GM23338 (cell line): ENCODE results near the gene DRC7. TPM values are rescaled to one million over a fixed set of nuclear protein-coding genes. Genes with fewer than 3 reads are reported as not detected.

Experiments
- ATAC-seq: fragments of 200-7000 bp; cut with Tn5 transposase; 3 replicates; pipeline ENCODE4 v1.9.1; 2020
- DNase-seq: peaks from one replicate; pipeline ENCODE4 v3.0.0-alpha.2; 2015; ENCODE audit warnings: low spot score
- H2AFZ ChIP-seq: fragments of 200-600 bp; sonication (generic); 2 replicates; pipeline ENCODE4 v1.8.0; 2016; ENCODE audit warnings: antibody characterized with exemption, mild to moderate bottlenecking, moderate library complexity
- H3F3A ChIP-seq: fragments of 200-600 bp; sonication (generic); replicated peaks from 2 replicates; pipeline ENCODE4 v1.8.0; 2017; ENCODE audit warnings: antibody characterized with exemption, mixed run types, low read depth
- H3K27ac ChIP-seq: fragments of 200-600 bp; sonication (generic); 2 replicates; pipeline ENCODE4 v1.6.1; 2016; ENCODE audit warnings: low read depth
- H3K27me3 ChIP-seq: fragments of 200-600 bp; sonication (generic); 2 replicates; pipeline ENCODE4 v1.8.0; 2016; ENCODE audit warnings: mild to moderate bottlenecking, mixed run types, moderate library complexity; ENCODE audit not compliant: insufficient read depth
- H3K36me3 ChIP-seq: fragments of 200-600 bp; sonication (generic); 2 replicates; pipeline ENCODE4 v1.8.0; 2016; ENCODE audit warnings: mild to moderate bottlenecking; ENCODE audit not compliant: insufficient read depth
- H3K4me1 ChIP-seq: fragments of 200-600 bp; sonication (generic); 2 replicates; pipeline ENCODE4 v1.8.0; 2016; ENCODE audit warnings: mild to moderate bottlenecking, moderate library complexity; ENCODE audit not compliant: insufficient read depth
- H3K4me2 ChIP-seq: fragments of 200-600 bp; sonication (generic); 2 replicates; pipeline ENCODE4 v1.7.1; 2017; ENCODE audit warnings: mixed run types
- H3K4me3 ChIP-seq: fragments of 200-600 bp; sonication (generic); 2 replicates; pipeline ENCODE4 v1.6.1; 2016; ENCODE audit warnings: mixed run types
- H3K79me2 ChIP-seq: fragments of 200-600 bp; sonication (generic); replicated peaks from 2 replicates; pipeline ENCODE4 v1.8.0; 2017; ENCODE audit warnings: mild to moderate bottlenecking; ENCODE audit not compliant: insufficient read depth
- H3K9me2 ChIP-seq: fragments of 200-600 bp; sonication (generic); 2 replicates; pipeline ENCODE4 v1.8.0; 2017; ENCODE audit not compliant: insufficient read depth
- H4K20me1 ChIP-seq: fragments of 200-600 bp; sonication (generic); replicated peaks from 2 replicates; pipeline ENCODE4 v1.8.0; 2017; ENCODE audit warnings: mild to moderate bottlenecking; ENCODE audit not compliant: insufficient read depth
- H3K27ac Mint-ChIP-seq: 2 replicates; pipeline ENCODE4 v1.8.0; 2020; ENCODE audit warnings: inconsistent platforms, mild to moderate bottlenecking, moderate library complexity, mixed read lengths
- H3K27me3 Mint-ChIP-seq: 3 replicates; pipeline ENCODE4 v1.8.0; 2022; ENCODE audit warnings: low read depth, mild to moderate bottlenecking, moderate library complexity, mixed read lengths, inconsistent platforms; ENCODE audit not compliant: insufficient read depth, poor library complexity
- H3K36me3 Mint-ChIP-seq: 3 replicates; pipeline ENCODE4 v1.8.0; 2021; ENCODE audit warnings: low read depth, mild to moderate bottlenecking, inconsistent platforms, moderate library complexity, mixed read lengths
- H3K4me1 Mint-ChIP-seq: 3 replicates; pipeline ENCODE4 v1.8.0; 2020; ENCODE audit warnings: mild to moderate bottlenecking, inconsistent platforms, mixed read lengths
- H3K4me3 Mint-ChIP-seq: 3 replicates; pipeline ENCODE4 v1.8.0; 2021; ENCODE audit warnings: moderate library complexity, mild to moderate bottlenecking, inconsistent platforms, mixed read lengths
- H3K9me3 Mint-ChIP-seq: 3 replicates; pipeline ENCODE4 v1.8.0; 2020; ENCODE audit warnings: moderate library complexity, mild to moderate bottlenecking, inconsistent platforms, mixed read lengths
- CREB1 ChIP-seq: fragments of 250-450 bp; sonication (Bioruptor Pico); IDR thresholded peaks from 2 replicates; pipeline ENCODE4 v1.5.0; 2020; ENCODE audit warnings: low read depth, mild to moderate bottlenecking, moderate library complexity
- EZH2 ChIP-seq: fragments of 200-600 bp; sonication (generic); IDR thresholded peaks from one replicate; pipeline ENCODE4 v1.8.0; 2017; ENCODE audit warnings: antibody characterized with exemption, mild to moderate bottlenecking, low read depth; ENCODE audit not compliant: unreplicated experiment
- POLR2AphosphoS5 ChIP-seq: IDR thresholded peaks from 2 replicates; pipeline ENCODE4 v1.6.1; 2016; ENCODE audit warnings: antibody characterized with exemption, low read depth
- ZNF331 ChIP-seq: fragments of 250-450 bp; sonication (Bioruptor Pico); IDR thresholded peaks from 2 replicates; pipeline ENCODE4 v1.5.0; 2020; ENCODE audit warnings: low read depth, mild to moderate bottlenecking, moderate library complexity
- polyA plus RNA-seq: library from polyadenylated mRNA; unstranded; fragments of >200 nt; fragmentation: Nextera tagmentation; extraction: Ambion mirVana; gene quantifications from 2 replicates; pipeline ENCODE4 v1.2.1, GENCODE V29; 2016
- total RNA-seq: library from RNA; depleted of rRNA; stranded (reverse); fragments of >200 nt; shearing (Covaris generic); gene quantifications from 2 replicates; pipeline ENCODE4 v1.2.3, GENCODE V29; 2014
- TF ChIP-seq, protein P1 (sequence below), 2 experiments: fragments of 200-600 bp in 1 of 2; sonication (generic) in 1 of 2; conservative IDR thresholded peaks; 2 replicates each; pipeline versions ENCODE4 v1.5.1 to v1.6.1; 2016 to 2017; ENCODE audit warnings: antibody characterized with exemption in 2 of 2, low read depth in 2 of 2, mild to moderate bottlenecking in 2 of 2, moderate library complexity in 1 of 2
- TF ChIP-seq, protein P2 (sequence below): fragments of 250-450 bp; sonication (Bioruptor Pico); IDR thresholded peaks from 2 replicates; pipeline ENCODE4 v1.5.0; 2020; ENCODE audit warnings: mild to moderate bottlenecking, moderate library complexity
- TF ChIP-seq, protein P3 (sequence below): IDR thresholded peaks from one replicate; pipeline ENCODE4 v1.6.1; 2018; ENCODE audit warnings: antibody characterized with exemption; ENCODE audit not compliant: unreplicated experiment

Gene DRC7
- total and polyA plus RNA-seq, 2 experiments from 2014 or later, result not detected

DNA sequence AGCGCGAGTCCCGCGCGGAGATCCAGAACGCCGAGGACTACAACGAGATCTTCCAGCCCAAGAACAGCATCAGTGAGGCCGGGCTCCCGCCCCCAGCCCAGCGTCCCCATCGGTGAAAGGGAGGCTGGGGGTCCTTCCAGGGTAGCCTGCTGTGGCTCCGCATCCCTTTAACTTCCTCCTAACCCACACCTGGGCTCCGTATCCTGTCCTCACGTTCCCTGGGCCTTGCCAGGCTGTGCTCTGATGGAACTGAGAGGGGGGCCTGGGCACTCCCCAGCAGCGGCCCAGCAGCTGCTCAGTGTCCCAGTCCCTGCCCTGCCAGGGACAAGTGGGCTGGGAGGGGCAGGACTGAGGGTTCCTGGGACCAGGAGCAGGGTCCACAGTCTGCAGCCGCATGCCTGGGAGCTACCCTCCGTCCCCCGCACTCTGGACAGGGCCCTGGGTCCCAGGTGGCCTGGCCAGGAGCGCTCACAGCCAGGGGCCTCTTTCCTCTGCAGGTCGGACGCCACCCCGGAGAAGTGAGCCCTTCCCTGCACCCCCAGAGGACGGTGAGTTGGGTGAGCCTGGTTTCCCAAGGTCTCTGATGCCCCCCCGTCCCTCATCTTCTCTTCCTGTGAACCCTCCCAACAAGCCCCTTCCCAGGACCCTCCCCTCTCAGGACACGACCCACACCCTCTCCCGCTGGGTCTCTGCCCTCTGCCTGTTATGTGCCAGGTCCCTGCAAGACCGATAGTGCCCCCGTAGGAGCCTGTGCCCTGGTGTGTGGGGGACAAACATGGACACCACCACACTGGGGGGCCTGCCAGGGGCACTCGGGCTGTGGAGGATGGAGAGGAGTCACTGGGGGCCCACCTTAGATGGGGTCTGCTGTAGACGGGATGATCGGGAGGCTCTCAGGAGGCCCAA lies 59.1 kb downstream of the DRC7 start:
- no peak overlapping the region for H3K27ac Mint-ChIP-seq
- peaks cover 6% of the 10 kb centered on the region for H3K27me3 Mint-ChIP-seq
- no peak overlapping the region for H2AFZ ChIP-seq
- H3K4me3 Mint-ChIP-seq, result no peak overlapping the region
- DNase-seq (no peak), ATAC-seq (no peak)
- no peak overlapping the region for H3K4me3 ChIP-seq
- TF ChIP-seq POLR2AphosphoS5 (no peak), ZNF331 (no peak), CREB1 (CRISPR knock-in tag) (no peak), EZH2 (no peak)
- TF ChIP-seq, protein P1, sequence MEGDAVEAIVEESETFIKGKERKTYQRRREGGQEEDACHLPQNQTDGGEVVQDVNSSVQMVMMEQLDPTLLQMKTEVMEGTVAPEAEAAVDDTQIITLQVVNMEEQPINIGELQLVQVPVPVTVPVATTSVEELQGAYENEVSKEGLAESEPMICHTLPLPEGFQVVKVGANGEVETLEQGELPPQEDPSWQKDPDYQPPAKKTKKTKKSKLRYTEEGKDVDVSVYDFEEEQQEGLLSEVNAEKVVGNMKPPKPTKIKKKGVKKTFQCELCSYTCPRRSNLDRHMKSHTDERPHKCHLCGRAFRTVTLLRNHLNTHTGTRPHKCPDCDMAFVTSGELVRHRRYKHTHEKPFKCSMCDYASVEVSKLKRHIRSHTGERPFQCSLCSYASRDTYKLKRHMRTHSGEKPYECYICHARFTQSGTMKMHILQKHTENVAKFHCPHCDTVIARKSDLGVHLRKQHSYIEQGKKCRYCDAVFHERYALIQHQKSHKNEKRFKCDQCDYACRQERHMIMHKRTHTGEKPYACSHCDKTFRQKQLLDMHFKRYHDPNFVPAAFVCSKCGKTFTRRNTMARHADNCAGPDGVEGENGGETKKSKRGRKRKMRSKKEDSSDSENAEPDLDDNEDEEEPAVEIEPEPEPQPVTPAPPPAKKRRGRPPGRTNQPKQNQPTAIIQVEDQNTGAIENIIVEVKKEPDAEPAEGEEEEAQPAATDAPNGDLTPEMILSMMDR (conservative IDR thresholded peaks at IDR 0.05; ENCODE audit: low read depth in 2 of 2), result no peak
- TF ChIP-seq, protein P2, sequence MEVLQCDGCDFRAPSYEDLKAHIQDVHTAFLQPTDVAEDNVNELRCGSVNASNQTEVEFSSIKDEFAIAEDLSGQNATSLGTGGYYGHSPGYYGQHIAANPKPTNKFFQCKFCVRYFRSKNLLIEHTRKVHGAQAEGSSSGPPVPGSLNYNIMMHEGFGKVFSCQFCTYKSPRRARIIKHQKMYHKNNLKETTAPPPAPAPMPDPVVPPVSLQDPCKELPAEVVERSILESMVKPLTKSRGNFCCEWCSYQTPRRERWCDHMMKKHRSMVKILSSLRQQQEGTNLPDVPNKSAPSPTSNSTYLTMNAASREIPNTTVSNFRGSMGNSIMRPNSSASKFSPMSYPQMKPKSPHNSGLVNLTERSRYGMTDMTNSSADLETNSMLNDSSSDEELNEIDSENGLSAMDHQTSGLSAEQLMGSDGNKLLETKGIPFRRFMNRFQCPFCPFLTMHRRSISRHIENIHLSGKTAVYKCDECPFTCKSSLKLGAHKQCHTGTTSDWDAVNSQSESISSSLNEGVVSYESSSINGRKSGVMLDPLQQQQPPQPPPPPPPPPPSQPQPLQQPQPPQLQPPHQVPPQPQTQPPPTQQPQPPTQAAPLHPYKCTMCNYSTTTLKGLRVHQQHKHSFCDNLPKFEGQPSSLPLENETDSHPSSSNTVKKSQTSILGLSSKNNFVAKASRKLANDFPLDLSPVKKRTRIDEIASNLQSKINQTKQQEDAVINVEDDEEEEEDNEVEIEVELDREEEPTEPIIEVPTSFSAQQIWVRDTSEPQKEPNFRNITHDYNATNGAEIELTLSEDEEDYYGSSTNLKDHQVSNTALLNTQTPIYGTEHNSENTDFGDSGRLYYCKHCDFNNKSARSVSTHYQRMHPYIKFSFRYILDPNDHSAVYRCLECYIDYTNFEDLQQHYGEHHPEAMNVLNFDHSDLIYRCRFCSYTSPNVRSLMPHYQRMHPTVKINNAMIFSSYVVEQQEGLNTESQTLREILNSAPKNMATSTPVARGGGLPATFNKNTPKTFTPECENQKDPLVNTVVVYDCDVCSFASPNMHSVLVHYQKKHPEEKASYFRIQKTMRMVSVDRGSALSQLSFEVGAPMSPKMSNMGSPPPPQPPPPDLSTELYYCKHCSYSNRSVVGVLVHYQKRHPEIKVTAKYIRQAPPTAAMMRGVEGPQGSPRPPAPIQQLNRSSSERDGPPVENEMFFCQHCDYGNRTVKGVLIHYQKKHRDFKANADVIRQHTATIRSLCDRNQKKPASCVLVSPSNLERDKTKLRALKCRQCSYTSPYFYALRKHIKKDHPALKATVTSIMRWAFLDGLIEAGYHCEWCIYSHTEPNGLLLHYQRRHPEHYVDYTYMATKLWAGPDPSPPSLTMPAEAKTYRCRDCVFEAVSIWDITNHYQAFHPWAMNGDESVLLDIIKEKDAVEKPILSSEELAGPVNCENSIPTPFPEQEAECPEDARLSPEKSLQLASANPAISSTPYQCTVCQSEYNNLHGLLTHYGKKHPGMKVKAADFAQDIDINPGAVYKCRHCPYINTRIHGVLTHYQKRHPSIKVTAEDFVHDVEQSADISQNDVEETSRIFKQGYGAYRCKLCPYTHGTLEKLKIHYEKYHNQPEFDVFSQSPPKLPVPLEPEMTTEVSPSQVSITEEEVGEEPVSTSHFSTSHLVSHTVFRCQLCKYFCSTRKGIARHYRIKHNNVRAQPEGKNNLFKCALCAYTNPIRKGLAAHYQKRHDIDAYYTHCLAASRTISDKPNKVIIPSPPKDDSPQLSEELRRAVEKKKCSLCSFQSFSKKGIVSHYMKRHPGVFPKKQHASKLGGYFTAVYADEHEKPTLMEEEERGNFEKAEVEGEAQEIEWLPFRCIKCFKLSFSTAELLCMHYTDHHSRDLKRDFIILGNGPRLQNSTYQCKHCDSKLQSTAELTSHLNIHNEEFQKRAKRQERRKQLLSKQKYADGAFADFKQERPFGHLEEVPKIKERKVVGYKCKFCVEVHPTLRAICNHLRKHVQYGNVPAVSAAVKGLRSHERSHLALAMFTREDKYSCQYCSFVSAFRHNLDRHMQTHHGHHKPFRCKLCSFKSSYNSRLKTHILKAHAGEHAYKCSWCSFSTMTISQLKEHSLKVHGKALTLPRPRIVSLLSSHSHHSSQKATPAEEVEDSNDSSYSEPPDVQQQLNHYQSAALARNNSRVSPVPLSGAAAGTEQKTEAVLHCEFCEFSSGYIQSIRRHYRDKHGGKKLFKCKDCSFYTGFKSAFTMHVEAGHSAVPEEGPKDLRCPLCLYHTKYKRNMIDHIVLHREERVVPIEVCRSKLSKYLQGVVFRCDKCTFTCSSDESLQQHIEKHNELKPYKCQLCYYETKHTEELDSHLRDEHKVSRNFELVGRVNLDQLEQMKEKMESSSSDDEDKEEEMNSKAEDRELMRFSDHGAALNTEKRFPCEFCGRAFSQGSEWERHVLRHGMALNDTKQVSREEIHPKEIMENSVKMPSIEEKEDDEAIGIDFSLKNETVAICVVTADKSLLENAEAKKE (CRISPR knock-in tag), result no peak
- TF ChIP-seq, protein P3, sequence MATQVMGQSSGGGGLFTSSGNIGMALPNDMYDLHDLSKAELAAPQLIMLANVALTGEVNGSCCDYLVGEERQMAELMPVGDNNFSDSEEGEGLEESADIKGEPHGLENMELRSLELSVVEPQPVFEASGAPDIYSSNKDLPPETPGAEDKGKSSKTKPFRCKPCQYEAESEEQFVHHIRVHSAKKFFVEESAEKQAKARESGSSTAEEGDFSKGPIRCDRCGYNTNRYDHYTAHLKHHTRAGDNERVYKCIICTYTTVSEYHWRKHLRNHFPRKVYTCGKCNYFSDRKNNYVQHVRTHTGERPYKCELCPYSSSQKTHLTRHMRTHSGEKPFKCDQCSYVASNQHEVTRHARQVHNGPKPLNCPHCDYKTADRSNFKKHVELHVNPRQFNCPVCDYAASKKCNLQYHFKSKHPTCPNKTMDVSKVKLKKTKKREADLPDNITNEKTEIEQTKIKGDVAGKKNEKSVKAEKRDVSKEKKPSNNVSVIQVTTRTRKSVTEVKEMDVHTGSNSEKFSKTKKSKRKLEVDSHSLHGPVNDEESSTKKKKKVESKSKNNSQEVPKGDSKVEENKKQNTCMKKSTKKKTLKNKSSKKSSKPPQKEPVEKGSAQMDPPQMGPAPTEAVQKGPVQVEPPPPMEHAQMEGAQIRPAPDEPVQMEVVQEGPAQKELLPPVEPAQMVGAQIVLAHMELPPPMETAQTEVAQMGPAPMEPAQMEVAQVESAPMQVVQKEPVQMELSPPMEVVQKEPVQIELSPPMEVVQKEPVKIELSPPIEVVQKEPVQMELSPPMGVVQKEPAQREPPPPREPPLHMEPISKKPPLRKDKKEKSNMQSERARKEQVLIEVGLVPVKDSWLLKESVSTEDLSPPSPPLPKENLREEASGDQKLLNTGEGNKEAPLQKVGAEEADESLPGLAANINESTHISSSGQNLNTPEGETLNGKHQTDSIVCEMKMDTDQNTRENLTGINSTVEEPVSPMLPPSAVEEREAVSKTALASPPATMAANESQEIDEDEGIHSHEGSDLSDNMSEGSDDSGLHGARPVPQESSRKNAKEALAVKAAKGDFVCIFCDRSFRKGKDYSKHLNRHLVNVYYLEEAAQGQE, result no peak
- H3K4me2 ChIP-seq, result no peak overlapping the region
- no peaks in the 10 kb centered on the region for H3K9me2 ChIP-seq
- no peaks in the 10 kb centered on the region for H3K9me3 Mint-ChIP-seq
- H4K20me1 ChIP-seq, result no peaks in the 10 kb centered on the region; the same call in 1 of the 2 replicates
- no peaks in the 10 kb centered on the region for H3K27me3 ChIP-seq
- H3K36me3 ChIP-seq, result no peaks in the 10 kb centered on the region
- H3K79me2 ChIP-seq, result no peaks in the 10 kb centered on the region
- no peaks in the 10 kb centered on the region for H3K4me1 ChIP-seq
- H3K27ac ChIP-seq, result no peak overlapping the region
- no peaks in the 10 kb centered on the region for H3F3A ChIP-seq
- H3K36me3 Mint-ChIP-seq, result peaks cover 28% of the 10 kb centered on the region
- peaks cover 2% of the 10 kb centered on the region; the same call in 1 of the 3 replicates for H3K4me1 Mint-ChIP-seq
